ENCODE measurements around the gene ESR1. TPM values are rescaled to one million over a fixed set of nuclear protein-coding genes. Genes with fewer than 3 reads are reported as not detected.

The ESR1 gene
- total and polyA plus RNA-seq, 2 donors (not counting 1 experiment from before 2014, with no cell fraction given) = 0.06 to 0.50 TPM

- TF ChIP-seq EZH2 (IDR thresholded peaks at IDR 0.05; ENCODE audit: low read length, missing control alignments) (no peak), CTCF (conservative IDR thresholded peaks at IDR 0.05 in 1 of 2, IDR thresholded peaks at IDR 0.05 in 1 of 2; ENCODE audit: low read depth in 1 of 2, low read length in 2 of 2) (no peak)
- Histone ChIP-seq H3K4me1 (ENCODE audit: control insufficient read depth, extremely low read depth, insufficient read depth, low read length) (no peaks in the 10 kb centered on the region), H3K27me3 (ENCODE audit: control insufficient read depth, insufficient read depth, low read length) (no peaks in the 10 kb centered on the region), H4K20me1 (ENCODE audit: control insufficient read depth, extremely low read depth, insufficient read depth, low read length) (no peaks in the 10 kb centered on the region), H3K79me2 (ENCODE audit: control insufficient read depth, insufficient read depth, low read length) (no peaks in the 10 kb centered on the region), H3K4me2 (ENCODE audit: extremely low read depth, insufficient read depth, low read length) (no peak overlapping the region), H3K36me3 (ENCODE audit: control insufficient read depth, insufficient read depth, low read length) (no peaks in the 10 kb centered on the region), H2AFZ (ENCODE audit: low read length) (no peak overlapping the region), H3K9ac (ENCODE audit: insufficient read depth, low read length) (no peak overlapping the region), H3K27ac (ENCODE audit: insufficient read depth, low read length) (no peak overlapping the region), H3K9me3 (ENCODE audit: control insufficient read depth, insufficient read depth, low read depth, low read length) (no peaks in the 10 kb centered on the region), H3K4me3 (replicated peaks in 1 of 4; ENCODE audit: control extremely low read depth in 1 of 4, insufficient read depth in 1 of 4, low read depth in 3 of 4, low read length in 4 of 4) (no peak overlapping the region)
- DNase-seq (ENCODE audit: low read depth in 2 of 2) = no peak
Measured at GRCh38 chr6:151904631-151905030, 97.1 kb downstream of the ESR1 start.

GRCh38 chr6:151905072-151905471, 97.6 kb downstream of the ESR1 start:
- H4K20me1 ChIP-seq (ENCODE audit: control insufficient read depth, extremely low read depth, insufficient read depth, low read length) = no peaks in the 10 kb centered on the region
- no peaks in the 10 kb centered on the region for H3K79me2 ChIP-seq (ENCODE audit: control insufficient read depth, insufficient read depth, low read length)
- no peak overlapping the region for H2AFZ ChIP-seq (ENCODE audit: low read length)
- no peak overlapping the region for H3K27ac ChIP-seq (ENCODE audit: insufficient read depth, low read length)
- DNase-seq (ENCODE audit: low read depth in 2 of 2) = no peak
- H3K27me3 ChIP-seq (ENCODE audit: control insufficient read depth, insufficient read depth, low read length) = no peaks in the 10 kb centered on the region
- TF ChIP-seq EZH2 (IDR thresholded peaks at IDR 0.05; ENCODE audit: low read length, missing control alignments) (no peak), CTCF (conservative IDR thresholded peaks at IDR 0.05 in 1 of 2, IDR thresholded peaks at IDR 0.05 in 1 of 2; ENCODE audit: low read depth in 1 of 2, low read length in 2 of 2) (no peak)
- H3K36me3 ChIP-seq (ENCODE audit: control insufficient read depth, insufficient read depth, low read length) = no peaks in the 10 kb centered on the region
- H3K9ac ChIP-seq (ENCODE audit: insufficient read depth, low read length) = no peak overlapping the region
- no peak overlapping the region for H3K4me3 ChIP-seq (replicated peaks in 1 of 4; ENCODE audit: control extremely low read depth in 1 of 4, insufficient read depth in 1 of 4, low read depth in 3 of 4, low read length in 4 of 4)
- H3K9me3 ChIP-seq (ENCODE audit: control insufficient read depth, insufficient read depth, low read depth, low read length) = no peaks in the 10 kb centered on the region
- H3K4me2 ChIP-seq (ENCODE audit: extremely low read depth, insufficient read depth, low read length) = no peak overlapping the region
- H3K4me1 ChIP-seq (ENCODE audit: control insufficient read depth, extremely low read depth, insufficient read depth, low read length) = no peaks in the 10 kb centered on the region

- Histone ChIP-seq H4K20me1 (ENCODE audit: control insufficient read depth, extremely low read depth, insufficient read depth, low read length) (no peaks in the 10 kb centered on the region), H3K4me1 (ENCODE audit: control insufficient read depth, extremely low read depth, insufficient read depth, low read length) (no peaks in the 10 kb centered on the region), H3K9me3 (ENCODE audit: control insufficient read depth, insufficient read depth, low read depth, low read length) (no peaks in the 10 kb centered on the region), H3K36me3 (ENCODE audit: control insufficient read depth, insufficient read depth, low read length) (no peaks in the 10 kb centered on the region), H3K4me3 (replicated peaks in 1 of 4; ENCODE audit: control extremely low read depth in 1 of 4, insufficient read depth in 1 of 4, low read depth in 3 of 4, low read length in 4 of 4) (no peak overlapping the region), H3K27me3 (ENCODE audit: control insufficient read depth, insufficient read depth, low read length) (no peaks in the 10 kb centered on the region), H3K4me2 (ENCODE audit: extremely low read depth, insufficient read depth, low read length) (no peak overlapping the region), H3K27ac (ENCODE audit: insufficient read depth, low read length) (no peak overlapping the region), H3K9ac (ENCODE audit: insufficient read depth, low read length) (no peak overlapping the region), H2AFZ (ENCODE audit: low read length) (no peak overlapping the region), H3K79me2 (ENCODE audit: control insufficient read depth, insufficient read depth, low read length) (no peaks in the 10 kb centered on the region)
- no peak for DNase-seq (ENCODE audit: low read depth in 2 of 2)
- no peak for TF ChIP-seq EZH2 (IDR thresholded peaks at IDR 0.05; ENCODE audit: low read length, missing control alignments)
- TF ChIP-seq CTCF (conservative IDR thresholded peaks at IDR 0.05 in 1 of 2, IDR thresholded peaks at IDR 0.05 in 1 of 2; ENCODE audit: low read depth in 1 of 2, low read length in 2 of 2) = no peak
Measured at GRCh38 chr6:151905854-151906253, 98.4 kb downstream of the ESR1 start.

Data from fibroblast of lung (primary cell).